ENCODE data around the gene CENPM. TPM values are rescaled to one million over a fixed set of nuclear protein-coding genes. Genes with fewer than 3 reads are reported as not detected.

The CENPM gene
- total and polyA plus RNA-seq, 2 donors (not counting 3 experiments of a cell fraction or from before 2014, with no cell fraction given), result 34.5 to 37.4 TPM

DNA sequence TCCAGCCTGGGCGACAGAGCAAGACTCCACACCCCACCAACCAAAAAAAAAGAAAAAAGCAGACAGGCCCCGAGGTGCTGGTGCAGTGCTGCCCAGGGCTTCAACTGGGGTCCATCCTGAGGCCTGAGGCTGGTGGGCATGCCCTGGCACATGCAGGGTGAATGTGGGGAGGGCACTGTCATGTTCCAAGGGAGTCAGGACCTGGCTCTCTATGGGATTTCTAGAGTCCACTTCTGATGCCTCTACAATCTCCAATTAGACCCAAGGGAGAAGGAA lies 10.1 kb downstream of the CENPM start:
- TF ChIP-seq, protein P1, sequence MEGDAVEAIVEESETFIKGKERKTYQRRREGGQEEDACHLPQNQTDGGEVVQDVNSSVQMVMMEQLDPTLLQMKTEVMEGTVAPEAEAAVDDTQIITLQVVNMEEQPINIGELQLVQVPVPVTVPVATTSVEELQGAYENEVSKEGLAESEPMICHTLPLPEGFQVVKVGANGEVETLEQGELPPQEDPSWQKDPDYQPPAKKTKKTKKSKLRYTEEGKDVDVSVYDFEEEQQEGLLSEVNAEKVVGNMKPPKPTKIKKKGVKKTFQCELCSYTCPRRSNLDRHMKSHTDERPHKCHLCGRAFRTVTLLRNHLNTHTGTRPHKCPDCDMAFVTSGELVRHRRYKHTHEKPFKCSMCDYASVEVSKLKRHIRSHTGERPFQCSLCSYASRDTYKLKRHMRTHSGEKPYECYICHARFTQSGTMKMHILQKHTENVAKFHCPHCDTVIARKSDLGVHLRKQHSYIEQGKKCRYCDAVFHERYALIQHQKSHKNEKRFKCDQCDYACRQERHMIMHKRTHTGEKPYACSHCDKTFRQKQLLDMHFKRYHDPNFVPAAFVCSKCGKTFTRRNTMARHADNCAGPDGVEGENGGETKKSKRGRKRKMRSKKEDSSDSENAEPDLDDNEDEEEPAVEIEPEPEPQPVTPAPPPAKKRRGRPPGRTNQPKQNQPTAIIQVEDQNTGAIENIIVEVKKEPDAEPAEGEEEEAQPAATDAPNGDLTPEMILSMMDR (IDR thresholded peaks at IDR 0.05; ENCODE audit: extremely low read depth in 1 of 2, insufficient read depth in 1 of 2, low read depth in 1 of 2, low read length in 2 of 2), result no peak
- no peak for TF ChIP-seq JUN (IDR thresholded peaks at IDR 0.05; ENCODE audit: borderline replicate concordance, insufficient read depth, insufficient read length, low read depth)
- TF ChIP-seq, protein P2, sequence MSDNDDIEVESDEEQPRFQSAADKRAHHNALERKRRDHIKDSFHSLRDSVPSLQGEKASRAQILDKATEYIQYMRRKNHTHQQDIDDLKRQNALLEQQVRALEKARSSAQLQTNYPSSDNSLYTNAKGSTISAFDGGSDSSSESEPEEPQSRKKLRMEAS (IDR thresholded peaks at IDR 0.05; ENCODE audit: insufficient read depth, insufficient read length), result no peak
- no peak for TF ChIP-seq EZH2 (IDR thresholded peaks at IDR 0.05; ENCODE audit: borderline replicate concordance, low read depth, low read length, severe bottlenecking)
- BruUV-seq (replicated peaks), result no TSS peak
- no peak overlapping the region for H3K4me3 ChIP-seq (replicated peaks in 1 of 3; ENCODE audit: insufficient read depth in 1 of 3, low read depth in 1 of 3, low read length in 3 of 3)
- no peak for FAIRE-seq
- dilution Hi-C loops (cut with MboI; ENCODE audit: extremely low pct_ligation_motif_present, low sequenced_read_pairs), result no loop called here
- H3K79me2 ChIP-seq (ENCODE audit: control insufficient read depth, insufficient read depth, low read length), result no peaks in the 10 kb centered on the region
- no peak overlapping the region for H2AFZ ChIP-seq (ENCODE audit: low read depth, low read length)
- no peaks in the 10 kb centered on the region for H3K27me3 ChIP-seq (ENCODE audit: control insufficient read depth in 2 of 2, insufficient read depth in 2 of 2, low read length in 2 of 2)
- no peaks in the 10 kb centered on the region for H4K20me1 ChIP-seq (replicated peaks; ENCODE audit: control insufficient read depth, extremely low read depth, insufficient read depth, low read length)
- H3K27ac ChIP-seq (ENCODE audit: insufficient read depth, low read depth, low read length), result no peak overlapping the region
- H3K9me3 ChIP-seq (replicated peaks; ENCODE audit: control insufficient read depth, insufficient read depth, low read length), result no peaks in the 10 kb centered on the region
- H3K9me1 ChIP-seq (replicated peaks; ENCODE audit: control insufficient read depth, extremely low read depth, insufficient read depth, low read length), result no peaks in the 10 kb centered on the region
- H3K9ac ChIP-seq (replicated peaks; ENCODE audit: extremely low read depth, insufficient read depth, low read length), result no peak overlapping the region
- POLR2A ChIA-PET, result no interaction called here
- CTCF ChIA-PET, result interaction anchor here (1.4 to 2.1 kb wide), 2 partner anchors 11 to 190 kb away, joined by 4 to 10 read pairs; no protein-coding TSS in a partner anchor
- no peak overlapping the region for H3K4me2 ChIP-seq (ENCODE audit: insufficient read depth, low read length)
- no peak for DNase-seq (ENCODE audit: low read depth, low spot score)
- intact Hi-C loops (cut with micrococcal nuclease), result no loop called here
- peaks cover 0 to 2% of the 10 kb centered on the region in 2 experiments for H3K36me3 ChIP-seq (ENCODE audit: control insufficient read depth in 2 of 2, extremely low read depth in 1 of 2, insufficient read depth in 2 of 2, low read length in 2 of 2)
- H3K4me1 ChIP-seq (ENCODE audit: control insufficient read depth, extremely low read depth, insufficient read depth, low read length), result no peaks in the 10 kb centered on the region

DNA sequence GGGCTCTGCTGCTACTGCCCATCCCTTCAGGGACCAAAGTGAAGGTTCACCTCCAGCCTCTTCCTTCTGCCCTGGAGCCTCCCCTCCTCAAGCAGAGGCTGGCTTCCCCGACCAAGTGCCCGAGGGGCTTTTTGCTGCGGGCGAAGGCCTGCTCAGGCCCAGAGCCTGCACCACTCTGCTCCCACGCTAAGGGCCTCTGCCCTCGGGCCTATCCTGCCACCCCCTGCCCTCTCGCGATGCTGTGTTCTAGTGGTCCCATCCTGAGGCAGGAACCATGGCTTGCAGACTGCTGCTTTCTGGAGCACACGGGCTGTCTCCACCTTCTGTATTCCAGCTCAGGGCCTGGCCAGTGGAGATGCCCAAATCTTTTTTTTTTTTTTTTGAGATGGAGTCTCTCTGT lies 11.4 kb downstream of the CENPM start:
- ChIA-PET POLR2A (no interaction called here), CTCF (interaction anchor here (2.1 kb wide), 1 partner anchor 10 kb away, joined by 10 read pairs; no protein-coding TSS in a partner anchor)
- no peak overlapping the region for H3K27ac ChIP-seq (ENCODE audit: insufficient read depth, low read depth, low read length)
- H3K4me1 ChIP-seq (ENCODE audit: control insufficient read depth, extremely low read depth, insufficient read depth, low read length), result no peaks in the 10 kb centered on the region
- dilution Hi-C loops (cut with MboI; ENCODE audit: extremely low pct_ligation_motif_present, low sequenced_read_pairs), result no loop called here
- H3K9me1 ChIP-seq (replicated peaks; ENCODE audit: control insufficient read depth, extremely low read depth, insufficient read depth, low read length), result no peaks in the 10 kb centered on the region
- FAIRE-seq (no peak), DNase-seq (ENCODE audit: low read depth, low spot score) (no peak)
- H3K4me2 ChIP-seq (ENCODE audit: insufficient read depth, low read length), result no peak overlapping the region
- H3K9me3 ChIP-seq (replicated peaks; ENCODE audit: control insufficient read depth, insufficient read depth, low read length), result no peaks in the 10 kb centered on the region
- no TSS peak for BruUV-seq (replicated peaks)
- peaks cover 0 to 2% of the 10 kb centered on the region in 2 experiments for H3K36me3 ChIP-seq (ENCODE audit: control insufficient read depth in 2 of 2, extremely low read depth in 1 of 2, insufficient read depth in 2 of 2, low read length in 2 of 2)
- no peaks in the 10 kb centered on the region for H3K27me3 ChIP-seq (ENCODE audit: control insufficient read depth in 2 of 2, insufficient read depth in 2 of 2, low read length in 2 of 2)
- no peak overlapping the region for H3K9ac ChIP-seq (replicated peaks; ENCODE audit: extremely low read depth, insufficient read depth, low read length)
- no peak for TF ChIP-seq JUN (IDR thresholded peaks at IDR 0.05; ENCODE audit: borderline replicate concordance, insufficient read depth, insufficient read length, low read depth)
- TF ChIP-seq GATA2 (IDR thresholded peaks at IDR 0.05; ENCODE audit: insufficient read depth, insufficient read length, low read depth, low read length), result no peak
- TF ChIP-seq, protein P2 (IDR thresholded peaks at IDR 0.05; ENCODE audit: insufficient read depth, insufficient read length), result no peak
- TF ChIP-seq POLR2A (IDR thresholded peaks at IDR 0.05; ENCODE audit: low read depth, low read length), result no peak
- TF ChIP-seq POLR2AphosphoS5 (IDR thresholded peaks at IDR 0.05; ENCODE audit: insufficient read depth, low read depth, low read length), result no peak
- TF ChIP-seq EZH2 (IDR thresholded peaks at IDR 0.05; ENCODE audit: borderline replicate concordance, low read depth, low read length, severe bottlenecking), result no peak
- TF ChIP-seq MYC (IDR thresholded peaks at IDR 0.05; ENCODE audit: low read depth, low read length), result no peak
- TF ChIP-seq, protein P1 (IDR thresholded peaks at IDR 0.05; ENCODE audit: extremely low read depth in 1 of 2, insufficient read depth in 1 of 2, low read depth in 1 of 2, low read length in 2 of 2), result no peak
- no peak for TF ChIP-seq FOS (IDR thresholded peaks at IDR 0.05; ENCODE audit: borderline replicate concordance, insufficient read depth, low read length)
- no peak overlapping the region for H3K4me3 ChIP-seq (replicated peaks in 1 of 3; ENCODE audit: insufficient read depth in 1 of 3, low read depth in 1 of 3, low read length in 3 of 3)
- no peaks in the 10 kb centered on the region for H3K79me2 ChIP-seq (ENCODE audit: control insufficient read depth, insufficient read depth, low read length)
- H4K20me1 ChIP-seq (replicated peaks; ENCODE audit: control insufficient read depth, extremely low read depth, insufficient read depth, low read length), result no peaks in the 10 kb centered on the region
- no peak overlapping the region for H2AFZ ChIP-seq (ENCODE audit: low read depth, low read length)
- intact Hi-C loops (cut with micrococcal nuclease), result no loop called here
